Measurements from ENCODE around the gene KRTAP10-7.

DNA sequence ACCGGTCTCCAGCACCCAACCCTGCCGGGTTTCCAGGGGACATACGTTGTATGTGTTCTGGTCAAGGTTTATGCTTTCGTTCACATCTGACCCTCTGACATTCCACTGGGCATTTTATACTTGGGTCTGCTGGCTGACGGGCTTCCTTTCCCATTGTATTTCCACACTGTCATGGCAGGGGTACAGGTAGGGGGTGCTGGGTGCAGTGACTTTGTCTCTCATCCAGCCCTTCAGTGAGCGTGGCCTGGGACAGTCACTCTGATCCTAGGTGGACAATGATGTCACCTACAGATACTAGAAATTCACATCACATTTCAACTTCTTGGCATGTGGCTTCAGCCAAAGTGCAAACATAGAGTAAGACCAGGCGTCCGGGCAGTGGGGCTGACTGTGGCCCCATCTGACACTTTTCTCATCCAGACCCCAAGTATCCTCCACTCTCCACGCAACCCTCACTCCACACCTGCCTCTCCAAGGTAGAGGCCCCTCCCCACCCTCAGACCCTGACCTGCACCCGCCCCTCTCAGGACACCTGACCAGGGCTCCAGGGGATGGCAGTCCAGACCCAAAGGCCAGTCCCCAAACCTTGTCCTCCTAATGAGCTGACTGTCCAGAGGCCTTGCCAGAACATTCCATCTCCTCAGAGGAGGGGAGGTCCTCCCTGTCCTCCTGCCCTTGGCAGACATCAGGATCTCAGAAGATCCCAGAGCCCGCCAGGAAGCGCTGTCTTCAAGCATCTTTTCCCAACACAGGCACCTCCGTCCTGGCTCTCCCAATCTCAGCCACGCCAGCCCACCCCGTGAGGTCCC, 36.0 kb downstream of the KRTAP10-7 start:
- TF ChIP-seq CTCF (conservative IDR thresholded peaks at IDR 0.05; ENCODE audit: low read length) (no peak), EZH2phosphoT487 (IDR thresholded peaks at IDR 0.05; ENCODE audit: borderline replicate concordance, low read depth, low read length) (no peak)
